ENCODE measurements around the gene PRR23B. TPM values are rescaled to one million over a fixed set of nuclear protein-coding genes. Genes with fewer than 3 reads are reported as not detected.

Gene PRR23B
- total RNA-seq, 1 donor from 2014 or later, result not detected

DNA sequence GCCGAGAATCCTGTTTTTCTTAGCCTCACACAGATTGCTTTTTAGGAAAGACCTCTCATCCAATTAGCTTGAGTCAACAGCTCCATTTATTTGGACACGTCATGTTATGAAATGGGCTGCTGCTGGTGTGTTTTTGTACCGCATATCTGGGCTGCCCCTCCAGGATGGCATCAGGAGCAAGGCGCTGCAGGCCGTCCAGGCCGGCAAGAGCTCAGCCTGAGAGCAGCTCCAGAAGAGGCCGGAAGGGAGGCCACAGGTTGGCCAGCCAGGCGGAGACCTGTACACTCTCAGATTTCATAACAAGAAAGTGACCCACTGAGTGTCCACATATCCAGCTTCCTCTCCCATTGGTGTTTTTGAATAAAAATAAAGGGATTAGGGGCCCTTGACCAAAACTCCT, 45.4 kb downstream of the PRR23B start:
- peaks cover 28% of the 10 kb centered on the region for H3K27me3 Mint-ChIP-seq (ENCODE audit: unreplicated experiment)
- H3K4me3 Mint-ChIP-seq (ENCODE audit: unreplicated experiment), result no peak overlapping the region
- H3K4me1 Mint-ChIP-seq (ENCODE audit: unreplicated experiment), result no peaks in the 10 kb centered on the region

DNA sequence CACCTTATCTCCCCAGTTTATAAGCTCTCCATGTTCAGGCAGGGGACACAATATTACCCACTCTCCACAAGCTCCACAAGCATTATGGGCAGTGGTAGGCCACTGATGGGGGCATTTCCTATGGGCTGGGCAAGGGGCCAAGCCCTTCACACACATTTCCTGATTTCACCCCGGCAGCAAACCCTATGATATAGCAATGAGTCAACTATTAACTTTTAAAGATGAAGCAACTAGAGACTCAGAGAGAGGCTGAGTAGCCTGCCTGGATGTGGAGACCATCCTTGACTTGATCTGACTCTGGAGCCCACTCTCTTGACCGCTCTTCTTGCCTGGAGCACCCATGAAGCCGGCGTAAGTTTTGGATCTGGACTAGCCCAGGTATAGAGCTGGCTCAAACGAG, 46.3 kb downstream of the PRR23B start:
- H3K27me3 Mint-ChIP-seq (ENCODE audit: unreplicated experiment), result peaks cover 29% of the 10 kb centered on the region
- TF ChIP-seq, protein P1, sequence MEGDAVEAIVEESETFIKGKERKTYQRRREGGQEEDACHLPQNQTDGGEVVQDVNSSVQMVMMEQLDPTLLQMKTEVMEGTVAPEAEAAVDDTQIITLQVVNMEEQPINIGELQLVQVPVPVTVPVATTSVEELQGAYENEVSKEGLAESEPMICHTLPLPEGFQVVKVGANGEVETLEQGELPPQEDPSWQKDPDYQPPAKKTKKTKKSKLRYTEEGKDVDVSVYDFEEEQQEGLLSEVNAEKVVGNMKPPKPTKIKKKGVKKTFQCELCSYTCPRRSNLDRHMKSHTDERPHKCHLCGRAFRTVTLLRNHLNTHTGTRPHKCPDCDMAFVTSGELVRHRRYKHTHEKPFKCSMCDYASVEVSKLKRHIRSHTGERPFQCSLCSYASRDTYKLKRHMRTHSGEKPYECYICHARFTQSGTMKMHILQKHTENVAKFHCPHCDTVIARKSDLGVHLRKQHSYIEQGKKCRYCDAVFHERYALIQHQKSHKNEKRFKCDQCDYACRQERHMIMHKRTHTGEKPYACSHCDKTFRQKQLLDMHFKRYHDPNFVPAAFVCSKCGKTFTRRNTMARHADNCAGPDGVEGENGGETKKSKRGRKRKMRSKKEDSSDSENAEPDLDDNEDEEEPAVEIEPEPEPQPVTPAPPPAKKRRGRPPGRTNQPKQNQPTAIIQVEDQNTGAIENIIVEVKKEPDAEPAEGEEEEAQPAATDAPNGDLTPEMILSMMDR (IDR thresholded peaks at IDR 0.05), result no peak
- H3K4me1 Mint-ChIP-seq (ENCODE audit: unreplicated experiment), result no peaks in the 10 kb centered on the region
- no peaks in the 10 kb centered on the region for H3K9me3 Mint-ChIP-seq (ENCODE audit: unreplicated experiment)
- no peaks in the 10 kb centered on the region for H3K36me3 Mint-ChIP-seq (ENCODE audit: unreplicated experiment)
- no peak for DNase-seq (ENCODE audit: extremely low spot score, unreplicated experiment)
- H3K4me3 Mint-ChIP-seq (ENCODE audit: unreplicated experiment), result no peak overlapping the region
- no peak overlapping the region for H3K27ac Mint-ChIP-seq (ENCODE audit: unreplicated experiment)

More for the DNA sequence above, 45.4 kb downstream of the PRR23B start:
- no peak overlapping the region for H3K27ac Mint-ChIP-seq (ENCODE audit: unreplicated experiment)
- H3K36me3 Mint-ChIP-seq (ENCODE audit: unreplicated experiment), result no peaks in the 10 kb centered on the region
- H3K9me3 Mint-ChIP-seq (ENCODE audit: unreplicated experiment), result no peaks in the 10 kb centered on the region
- DNase-seq (ENCODE audit: extremely low spot score, unreplicated experiment), result no peak
- TF ChIP-seq, protein P1 (IDR thresholded peaks at IDR 0.05), result no peak

DNA sequence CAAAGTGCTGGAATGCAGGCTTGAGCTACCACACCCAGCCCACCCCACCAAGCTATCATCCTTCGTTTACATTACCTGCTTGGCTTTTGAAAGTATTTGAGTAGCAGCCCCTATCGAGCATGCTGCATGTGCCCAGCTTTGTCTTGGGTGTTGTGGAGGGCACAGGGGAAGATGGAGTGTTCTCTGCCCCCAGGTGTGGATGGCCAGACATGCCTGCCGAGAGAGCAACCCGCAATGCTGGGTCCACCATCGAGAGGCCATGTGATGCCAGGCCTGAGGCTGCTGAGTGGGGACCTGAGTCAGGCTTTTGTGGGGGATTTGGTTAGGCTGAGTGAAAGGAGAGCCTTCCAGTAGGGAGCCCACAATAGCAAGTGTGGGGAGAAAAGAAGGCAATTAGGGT, 47.8 kb downstream of the PRR23B start:
- DNase-seq (ENCODE audit: extremely low spot score, unreplicated experiment), result peak; percentile 73
- peaks cover 31% of the 10 kb centered on the region for H3K27me3 Mint-ChIP-seq (ENCODE audit: unreplicated experiment)
- H3K4me3 Mint-ChIP-seq (ENCODE audit: unreplicated experiment), result no peak overlapping the region
- no peaks in the 10 kb centered on the region for H3K9me3 Mint-ChIP-seq (ENCODE audit: unreplicated experiment)
- no peaks in the 10 kb centered on the region for H3K36me3 Mint-ChIP-seq (ENCODE audit: unreplicated experiment)
- TF ChIP-seq, protein P1 (IDR thresholded peaks at IDR 0.05), result no peak
- no peaks in the 10 kb centered on the region for H3K4me1 Mint-ChIP-seq (ENCODE audit: unreplicated experiment)
- no peak overlapping the region for H3K27ac Mint-ChIP-seq (ENCODE audit: unreplicated experiment)

DNA sequence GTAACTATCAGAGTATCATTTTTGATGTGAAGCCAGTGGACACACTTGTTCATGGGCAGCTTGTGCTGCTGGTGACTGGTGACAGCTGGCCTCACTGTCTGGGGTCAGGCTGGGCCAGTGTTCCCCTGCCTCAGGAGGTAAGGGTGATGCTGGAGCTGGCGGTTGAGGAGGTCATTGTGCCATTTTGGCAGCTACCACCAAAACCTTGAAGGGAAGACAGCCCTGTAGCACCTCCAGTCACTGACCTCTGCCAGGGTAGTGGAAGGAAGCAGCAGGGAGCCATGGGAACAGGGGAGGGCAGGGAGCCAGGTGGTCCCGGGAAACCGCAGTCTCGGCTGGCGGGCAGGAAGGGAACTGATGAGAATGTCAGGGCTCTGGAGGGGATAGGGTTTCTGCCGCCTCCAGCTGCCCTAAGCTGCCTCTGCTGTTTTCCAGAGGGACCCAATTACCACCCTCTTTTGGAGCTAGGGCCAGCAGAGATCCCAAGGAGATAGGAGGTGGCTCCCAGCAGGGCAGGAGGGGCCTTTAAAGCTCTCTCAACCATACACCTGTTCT, 48.9 kb downstream of the PRR23B start:
- H3K4me1 Mint-ChIP-seq (ENCODE audit: unreplicated experiment), result no peaks in the 10 kb centered on the region
- TF ChIP-seq, protein P1 (IDR thresholded peaks at IDR 0.05), result no peak
- H3K27ac Mint-ChIP-seq (ENCODE audit: unreplicated experiment), result no peak overlapping the region
- peaks cover 26% of the 10 kb centered on the region for H3K27me3 Mint-ChIP-seq (ENCODE audit: unreplicated experiment)
- no peaks in the 10 kb centered on the region for H3K36me3 Mint-ChIP-seq (ENCODE audit: unreplicated experiment)
- no peaks in the 10 kb centered on the region for H3K9me3 Mint-ChIP-seq (ENCODE audit: unreplicated experiment)
- peak; percentile 73 for DNase-seq (ENCODE audit: extremely low spot score, unreplicated experiment)
- no peak overlapping the region for H3K4me3 Mint-ChIP-seq (ENCODE audit: unreplicated experiment)

Other genes starting within 250 kb of the PRR23B start
- gene PIK3CB, start 186.0 kb downstream of the PRR23B start, total RNA-seq, result 15.9 and 16.7 TPM in 2 replicates
- 0.21 and 0.24 TPM in 2 replicates for gene FOXL2, start 73.8 kb downstream of the PRR23B start, total RNA-seq
- 0.21 TPM in 1 of 2 replicates, not detected in the other for gene FOXL2NB, start 73.7 kb downstream of the PRR23B start, total RNA-seq
- gene PRR23A, start 14.7 kb downstream of the PRR23B start, total RNA-seq, result not detected in 2 replicates
- not detected in 2 replicates for gene PRR23C, start 24.0 kb upstream of the PRR23B start, total RNA-seq